ENCODE data around the gene SCAI. TPM values are rescaled to one million over a fixed set of nuclear protein-coding genes. Genes with fewer than 3 reads are reported as not detected.
"Not testable (repeated sequence)": the region's sequence is repeated elsewhere in the genome, so short reads cannot be mapped to it uniquely, and the experiment has no call there.

SCAI gene
- total RNA-seq, 1 experiment from 2014 or later, result 14.2 TPM

DNA sequence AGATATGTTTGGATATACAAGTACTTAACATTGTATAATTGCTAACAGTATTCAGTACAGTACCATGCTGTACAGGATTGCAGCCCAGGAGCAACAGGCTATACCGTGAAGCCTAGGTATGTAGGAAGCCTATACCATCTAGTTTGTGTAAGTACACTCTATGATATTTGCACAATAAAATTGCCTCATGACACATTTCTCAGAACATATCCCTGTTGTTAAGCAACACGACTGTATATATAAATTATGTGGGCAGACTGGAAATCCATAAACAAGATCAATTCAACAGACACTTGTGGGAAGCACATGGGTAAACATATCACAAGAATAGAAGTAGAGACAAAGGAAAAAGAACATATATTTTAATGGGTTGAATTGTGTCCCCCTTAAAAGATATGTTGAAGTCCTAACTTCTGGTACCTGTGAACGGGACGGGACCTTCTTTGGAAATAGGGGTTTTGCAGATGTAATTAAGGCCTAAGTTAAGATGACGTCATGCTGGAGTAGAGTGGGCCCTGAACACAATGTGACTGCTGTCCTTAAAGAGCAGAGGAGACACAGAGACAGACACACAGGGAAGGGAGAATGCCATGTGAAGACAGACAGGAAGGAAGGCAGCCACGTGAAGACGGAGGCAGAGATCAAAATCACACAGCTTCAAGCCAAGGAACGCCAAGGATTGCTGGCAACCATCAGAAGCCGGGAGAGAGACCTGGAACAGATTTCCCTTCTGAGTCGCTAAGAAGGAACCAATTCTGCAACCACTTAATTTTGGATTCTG lies 76.3 kb downstream of the SCAI start:
- Histone ChIP-seq H3K27ac (no peak overlapping the region), H3K27me3 (no peaks in the 10 kb centered on the region), H3K4me3 (no peak overlapping the region), H3K9me3 (replicated peaks) (no peaks in the 10 kb centered on the region), H3K4me1 (no peaks in the 10 kb centered on the region), H3K36me3 (no peaks in the 10 kb centered on the region)
- peak in 1 of 2 experiments; percentile 6 for DNase-seq

DNA sequence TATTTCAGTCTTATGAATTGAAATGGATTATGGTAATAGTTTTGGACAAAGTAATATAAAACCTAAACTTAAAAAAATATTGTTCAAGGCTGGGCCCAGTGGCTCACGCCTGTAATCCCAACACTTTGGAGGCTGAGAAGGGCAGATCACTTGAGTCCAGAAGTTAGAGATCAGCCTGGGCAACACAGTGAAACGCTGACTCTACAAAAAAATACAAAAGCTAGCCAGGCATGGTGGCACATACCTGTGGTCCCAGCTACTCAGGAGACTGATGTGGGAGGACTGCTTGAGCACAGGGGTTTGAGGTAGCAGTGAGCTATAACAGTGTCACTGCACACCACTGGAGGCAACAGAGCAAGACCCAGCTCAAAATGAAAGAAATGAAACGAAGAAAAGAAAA lies 81.9 kb downstream of the SCAI start:
- no peak overlapping the region for H3K4me3 ChIP-seq
- no peaks in the 10 kb centered on the region for H3K36me3 ChIP-seq
- H3K27ac ChIP-seq, result no peak overlapping the region
- no peaks in the 10 kb centered on the region for H3K4me1 ChIP-seq
- H3K9me3 ChIP-seq (replicated peaks), result no peaks in the 10 kb centered on the region
- no peaks in the 10 kb centered on the region for H3K27me3 ChIP-seq
- no peak for DNase-seq

DNA sequence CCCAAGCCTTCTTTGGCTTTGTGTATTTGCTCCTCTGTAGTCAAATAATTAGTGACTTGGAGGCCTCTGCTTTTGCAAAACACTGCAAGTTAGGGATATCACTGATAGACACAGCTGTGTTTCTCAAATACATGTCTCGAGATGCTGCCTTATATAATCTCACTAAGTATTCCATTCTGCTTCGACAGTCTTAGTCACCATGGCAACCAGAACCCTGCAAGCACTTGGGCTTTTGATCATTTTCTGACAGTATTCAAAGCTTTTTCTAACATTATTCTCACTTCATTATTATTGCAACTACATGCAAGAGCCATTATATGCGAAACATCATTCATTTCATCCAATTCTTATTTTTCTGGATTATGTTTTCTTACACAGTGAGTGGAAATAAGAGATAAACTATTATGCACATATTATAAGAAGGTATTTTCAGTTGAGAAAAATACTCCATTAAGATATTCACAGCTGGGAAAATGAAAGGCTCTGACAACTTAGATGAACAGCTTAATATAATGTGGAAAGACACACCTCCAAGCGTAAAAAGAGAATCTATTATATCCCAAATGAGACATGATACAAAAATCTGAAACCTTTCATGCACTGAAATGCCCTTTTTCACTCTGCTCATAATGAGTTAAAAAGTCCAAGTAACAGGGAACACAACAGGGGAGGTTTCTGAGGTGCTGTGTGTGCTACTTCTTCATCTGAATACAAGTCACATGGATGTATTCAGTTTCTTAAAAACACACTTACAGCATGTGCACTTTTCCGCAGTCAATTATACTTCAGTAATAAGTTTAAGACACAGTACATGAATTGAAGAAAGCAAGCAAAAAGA lies 93.9 kb downstream of the SCAI start:
- H3K4me3 ChIP-seq, result no peak overlapping the region
- no peaks in the 10 kb centered on the region for H3K27me3 ChIP-seq
- DNase-seq, result no peak
- H3K4me1 ChIP-seq, result no peaks in the 10 kb centered on the region
- H3K27ac ChIP-seq, result no peak overlapping the region
- no peaks in the 10 kb centered on the region for H3K36me3 ChIP-seq
- H3K9me3 ChIP-seq (replicated peaks), result no peaks in the 10 kb centered on the region

DNA sequence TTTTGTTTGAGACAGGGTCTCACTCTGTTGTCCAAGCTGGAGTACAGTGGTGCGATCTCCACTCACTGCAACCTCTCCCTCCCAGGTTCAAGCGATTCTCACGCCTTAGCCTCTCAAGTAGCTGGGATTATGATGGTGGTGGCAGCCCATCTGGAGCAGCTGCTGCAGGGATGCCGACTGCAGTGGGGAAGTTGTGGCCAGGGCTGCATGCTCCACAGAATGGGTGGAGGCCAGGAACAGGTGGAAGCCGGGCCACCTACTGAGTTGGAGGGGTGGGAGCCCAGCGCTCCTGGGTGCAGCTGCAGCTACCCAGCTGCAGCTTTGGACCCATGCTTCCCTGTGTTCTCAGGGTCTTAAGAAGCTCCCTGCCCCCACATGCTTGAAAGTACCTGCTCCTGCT lies 99.7 kb downstream of the SCAI start:
- Histone ChIP-seq H3K36me3 (no peaks in the 10 kb centered on the region), H3K27me3 (no peaks in the 10 kb centered on the region), H3K4me1 (peaks cover 3% of the 10 kb centered on the region; the same call in 1 of the 2 replicates), H3K9me3 (replicated peaks) (no peaks in the 10 kb centered on the region), H3K4me3 (no peak overlapping the region), H3K27ac (no peak overlapping the region)
- peak; percentile 83 to 85 for DNase-seq

DNA sequence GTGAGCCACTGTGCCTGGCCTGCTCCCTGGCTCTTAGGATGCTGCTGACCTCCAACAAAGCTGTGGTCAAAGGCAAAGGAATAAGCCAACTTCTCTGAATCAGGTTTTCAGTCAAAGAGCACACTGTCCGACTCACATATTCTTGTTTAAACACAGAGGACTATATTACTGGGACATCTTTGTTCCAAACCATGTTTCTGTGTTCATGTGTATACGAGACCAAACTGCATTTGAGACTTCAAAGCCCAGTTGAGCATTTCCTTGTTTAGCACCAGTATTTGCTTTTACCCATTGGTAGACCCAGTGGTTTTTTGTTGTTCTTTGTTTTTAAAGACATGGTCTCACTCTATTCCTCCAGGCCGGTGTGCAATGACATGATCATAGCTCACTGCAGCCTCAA lies 100.2 kb downstream of the SCAI start:
- Histone ChIP-seq H3K27me3 (no peaks in the 10 kb centered on the region), H3K4me1 (peaks cover 3% of the 10 kb centered on the region; the same call in 1 of the 2 replicates), H3K4me3 (no peak overlapping the region), H3K27ac (no peak overlapping the region), H3K9me3 (replicated peaks) (no peaks in the 10 kb centered on the region), H3K36me3 (no peaks in the 10 kb centered on the region)
- no peak for DNase-seq

DNA sequence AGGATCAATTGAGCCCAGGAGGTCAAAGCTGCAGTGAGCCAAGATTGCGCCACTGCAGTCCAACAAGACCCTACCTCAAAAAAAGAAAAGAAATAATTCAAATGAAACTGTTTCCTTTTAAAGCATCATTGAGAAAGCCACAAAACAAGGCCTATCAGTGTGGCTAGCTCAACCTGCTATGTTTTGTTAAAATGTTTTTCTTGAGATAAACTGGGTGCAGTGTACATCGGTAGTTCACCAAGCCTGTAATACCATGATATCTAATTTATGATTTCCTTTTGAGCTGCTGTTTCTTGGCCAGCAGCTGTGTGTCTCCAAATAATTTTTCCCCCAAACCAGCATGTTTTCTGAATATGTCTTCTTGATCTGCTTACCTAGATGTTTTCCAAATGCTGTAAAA lies 105.2 kb downstream of the SCAI start:
- Histone ChIP-seq H3K27me3 (no peaks in the 10 kb centered on the region), H3K27ac (no peak overlapping the region), H3K36me3 (no peaks in the 10 kb centered on the region; the same call in 1 of the 2 replicates), H3K4me1 (no peaks in the 10 kb centered on the region; the same call in 1 of the 2 replicates), H3K9me3 (replicated peaks) (no peaks in the 10 kb centered on the region), H3K4me3 (no peak overlapping the region)
- no peak for DNase-seq

DNA sequence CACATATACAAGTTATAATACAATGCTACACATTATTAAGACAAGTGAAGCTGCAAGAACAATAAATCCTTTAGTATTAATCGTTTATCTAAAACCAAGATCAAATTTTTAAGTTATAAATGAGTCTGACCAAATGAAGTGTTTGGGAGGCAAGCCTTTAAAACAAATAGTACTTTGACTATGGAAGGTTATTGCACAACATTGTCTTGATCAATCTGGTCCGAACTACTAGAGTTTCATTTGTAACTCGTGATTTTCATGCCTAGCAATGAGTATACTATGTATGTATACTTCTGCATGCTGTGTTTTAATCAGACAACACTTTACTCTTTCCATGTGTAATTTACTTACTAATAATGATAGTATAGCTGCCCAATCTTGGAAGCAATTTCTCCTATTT lies 115.3 kb downstream of the SCAI start:
- H3K4me3 ChIP-seq, result no peak overlapping the region
- peaks cover 14% of the 10 kb centered on the region for H3K4me1 ChIP-seq
- H3K27me3 ChIP-seq, result no peaks in the 10 kb centered on the region
- no peaks in the 10 kb centered on the region; the same call in 1 of the 2 replicates for H3K36me3 ChIP-seq
- H3K9me3 ChIP-seq (replicated peaks), result no peaks in the 10 kb centered on the region; the same call in 1 of the 2 replicates
- no peak overlapping the region for H3K27ac ChIP-seq
- DNase-seq, result no peak

DNA sequence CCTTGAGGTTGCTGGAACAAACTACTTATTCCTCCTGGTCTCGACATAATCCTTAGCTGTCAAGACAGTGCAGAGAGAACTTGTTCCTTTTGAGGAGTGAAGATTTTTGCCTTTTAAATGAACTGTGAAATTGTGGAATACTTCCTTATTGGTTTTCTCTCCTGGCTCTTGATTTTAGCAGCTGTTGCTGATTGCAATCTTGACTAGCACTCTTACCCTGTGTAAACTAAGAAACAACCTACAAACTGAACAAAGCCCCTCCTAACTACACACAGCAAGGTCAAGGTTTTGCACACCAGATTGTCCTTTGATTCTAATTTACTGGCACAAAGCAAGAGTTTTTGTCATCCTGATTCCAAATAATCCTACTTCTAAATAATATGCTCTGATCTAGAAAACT lies 118.4 kb downstream of the SCAI start:
- no peak overlapping the region for H3K4me3 ChIP-seq
- H3K9me3 ChIP-seq (replicated peaks), result no peaks in the 10 kb centered on the region; the same call in 1 of the 2 replicates

DNA sequence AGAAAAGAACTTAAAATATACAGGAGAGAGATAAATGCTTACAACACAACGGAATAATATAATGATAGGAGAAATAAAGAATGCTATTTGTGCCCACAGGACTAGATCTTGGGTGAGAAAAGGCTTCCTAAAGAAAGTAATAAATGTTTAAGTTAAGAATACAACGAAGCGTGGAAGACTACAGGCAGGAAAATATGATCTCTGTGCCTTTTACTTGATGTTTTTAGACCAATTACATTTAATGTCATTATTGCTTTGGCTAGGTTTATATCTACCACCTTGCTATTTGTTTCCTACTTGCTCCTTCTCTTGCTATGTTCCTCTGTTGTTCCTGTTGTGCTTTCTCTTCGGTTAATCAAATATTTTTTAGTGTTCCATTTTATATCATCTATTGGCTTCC lies 122.3 kb downstream of the SCAI start:
- no peak for DNase-seq
- Histone ChIP-seq H3K4me1 (peaks cover 14% of the 10 kb centered on the region), H3K27me3 (no peaks in the 10 kb centered on the region)

More for the DNA sequence above, 118.4 kb downstream of the SCAI start:
- Histone ChIP-seq H3K27me3 (no peaks in the 10 kb centered on the region), H3K27ac (peak overlapping the region; percentile 44), H3K4me1 (peaks cover 14% of the 10 kb centered on the region), H3K36me3 (peaks cover 4% of the 10 kb centered on the region)
- peak; percentile 33 to 69 for DNase-seq

DNA sequence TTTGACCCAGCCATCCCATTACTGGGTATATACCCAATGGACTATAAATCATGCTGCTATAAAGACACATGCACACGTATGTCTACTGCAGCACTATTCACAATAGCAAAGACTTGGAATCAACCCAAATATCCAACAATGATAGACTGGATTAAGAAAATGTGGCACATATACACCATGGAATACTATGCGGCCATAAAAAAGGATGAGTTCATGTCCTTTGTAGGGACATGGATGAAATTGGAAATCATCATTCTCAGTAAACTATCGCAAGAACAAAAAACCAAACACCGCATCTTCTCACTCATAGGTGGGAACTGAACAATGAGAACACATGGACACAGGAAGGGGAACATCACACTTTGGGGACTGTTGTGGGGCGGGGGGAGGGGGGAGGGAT lies 127.7 kb downstream of the SCAI start:
- peaks cover 16% of the 10 kb centered on the region for H3K9me3 ChIP-seq (replicated peaks)
- H3K27ac ChIP-seq, H3K4me3 ChIP-seq, H3K27me3 ChIP-seq, DNase-seq, H3K4me1 ChIP-seq: not testable (repeated sequence)
- H3K36me3 ChIP-seq, result peaks cover 18% of the 10 kb centered on the region; the same call in 1 of the 2 replicates

More for the DNA sequence above, 122.3 kb downstream of the SCAI start:
- Histone ChIP-seq H3K4me3 (no peak overlapping the region), H3K27ac (no peak overlapping the region), H3K36me3 (peaks cover 22% of the 10 kb centered on the region), H3K9me3 (replicated peaks) (no peaks in the 10 kb centered on the region; the same call in 1 of the 2 replicates)

DNA sequence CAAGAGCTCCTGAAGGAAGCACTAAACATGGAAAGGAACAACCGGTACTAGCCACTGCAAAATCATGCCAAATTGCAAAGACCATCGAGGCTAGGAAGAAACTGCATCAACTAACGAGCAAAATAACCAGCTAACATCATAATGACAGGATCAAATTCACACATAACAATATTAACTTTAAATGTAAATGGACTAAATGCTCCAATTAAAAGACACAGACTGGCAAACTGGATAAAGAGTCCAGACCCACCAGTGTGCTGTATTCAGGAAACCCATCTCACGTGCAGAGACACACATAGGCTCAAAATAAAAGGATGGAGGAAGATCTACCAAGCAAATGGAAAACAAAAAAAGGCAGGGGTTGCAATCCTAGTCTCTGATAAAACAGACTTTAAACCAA lies 131.3 kb downstream of the SCAI start:
- not testable (repeated sequence) for H3K27me3 ChIP-seq, H3K4me3 ChIP-seq, H3K27ac ChIP-seq, H3K4me1 ChIP-seq, DNase-seq
- Histone ChIP-seq H3K36me3 (peaks cover 16% of the 10 kb centered on the region; the same call in 1 of the 2 replicates), H3K9me3 (replicated peaks) (peaks cover 23% of the 10 kb centered on the region)

DNA sequence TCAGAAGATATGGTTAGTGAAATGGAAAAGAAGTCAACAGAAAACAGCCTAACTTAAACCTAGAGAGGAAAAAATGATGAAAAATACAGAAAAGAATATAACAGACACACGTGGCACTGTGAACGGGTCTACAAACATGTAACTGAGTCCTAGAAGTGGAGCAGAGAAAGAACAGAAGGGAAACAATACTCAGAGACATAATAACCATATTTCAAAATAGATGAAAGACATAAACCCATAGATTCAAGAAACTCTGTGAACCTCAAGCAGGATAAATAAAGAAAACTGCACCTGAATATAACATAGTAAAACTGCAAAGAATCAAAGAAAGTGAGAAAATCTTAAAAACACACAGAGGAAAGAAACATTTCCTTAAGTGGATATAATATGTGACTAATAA lies 134.7 kb downstream of the SCAI start:
- Histone ChIP-seq H3K36me3 (peaks cover 9% of the 10 kb centered on the region; the same call in 1 of the 2 replicates), H3K4me1 (no peaks in the 10 kb centered on the region), H3K27ac (no peak overlapping the region), H3K27me3 (no peaks in the 10 kb centered on the region), H3K9me3 (replicated peaks) (peaks cover 17% of the 10 kb centered on the region), H3K4me3 (no peak overlapping the region)
- DNase-seq, result no peak

DNA sequence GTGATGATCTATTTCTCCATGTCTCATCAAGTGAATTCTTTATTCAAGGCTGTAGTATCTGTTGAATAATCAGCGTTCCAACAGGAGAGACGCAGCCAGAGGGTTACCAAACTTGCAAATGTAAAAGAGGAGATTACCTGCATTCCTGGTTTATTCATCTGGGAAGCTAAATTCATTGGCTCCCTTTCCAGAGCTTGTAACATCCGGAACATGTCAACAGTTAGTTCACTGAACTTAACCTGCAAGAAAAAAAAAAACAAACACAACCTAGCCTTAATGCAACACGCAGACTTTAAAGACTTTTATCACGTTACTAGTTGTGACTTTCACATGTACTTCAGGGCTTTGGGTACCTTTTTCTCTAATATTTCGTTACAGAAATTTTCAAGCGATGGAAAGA lies 140.0 kb downstream of the SCAI start:
- no peaks in the 10 kb centered on the region for H3K27me3 ChIP-seq
- no peak for DNase-seq
- no peak overlapping the region for H3K4me3 ChIP-seq
- H3K9me3 ChIP-seq (replicated peaks), result peaks cover 2% of the 10 kb centered on the region; the same call in 1 of the 2 replicates
- no peak overlapping the region for H3K27ac ChIP-seq
- peaks cover 7% of the 10 kb centered on the region for H3K36me3 ChIP-seq
- no peaks in the 10 kb centered on the region for H3K4me1 ChIP-seq

DNA sequence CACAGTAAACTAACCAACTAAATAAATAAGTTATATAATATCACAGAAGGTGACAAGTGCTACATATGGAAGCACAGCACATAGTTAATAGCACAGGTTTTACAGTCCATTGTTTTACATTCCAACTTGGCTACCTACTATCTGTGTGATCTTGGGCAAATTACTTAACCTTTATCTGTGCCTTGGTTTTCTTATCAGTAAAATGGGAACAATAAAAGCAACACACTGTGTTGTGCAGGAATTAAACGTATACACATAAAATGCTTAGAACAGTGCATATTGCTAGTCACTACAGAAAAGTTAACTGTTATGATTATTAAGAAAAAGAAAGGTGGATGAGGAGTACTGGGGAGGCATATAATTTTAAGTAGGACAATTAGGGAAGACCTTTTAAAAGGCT lies 159.6 kb downstream of the SCAI start:
- no peak for DNase-seq
- H3K4me3 ChIP-seq, result no peak overlapping the region
- H3K4me1 ChIP-seq, result no peaks in the 10 kb centered on the region
- no peaks in the 10 kb centered on the region for H3K27me3 ChIP-seq
- H3K36me3 ChIP-seq, result no peaks in the 10 kb centered on the region; the same call in 1 of the 2 replicates
- H3K9me3 ChIP-seq (replicated peaks), result no peaks in the 10 kb centered on the region
- no peak overlapping the region for H3K27ac ChIP-seq

DNA sequence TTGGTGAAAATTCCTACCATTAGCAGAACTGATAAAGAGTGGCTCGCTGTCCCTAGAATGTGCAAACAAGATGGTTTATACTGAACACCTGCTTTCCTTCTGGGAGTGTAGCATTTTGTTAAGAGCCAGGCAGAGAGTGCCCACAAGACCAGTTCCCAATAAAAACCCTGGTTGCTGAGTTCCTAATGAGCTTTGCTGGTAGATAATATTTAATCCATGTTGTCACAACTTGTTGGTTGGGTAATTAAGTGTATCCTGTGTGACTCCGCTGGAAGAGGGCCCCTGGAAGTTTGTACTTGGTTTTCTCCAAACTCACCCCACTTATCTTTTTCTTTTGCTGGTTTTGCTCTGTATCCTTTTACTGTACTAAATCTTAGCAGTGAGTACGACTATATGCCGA lies 162.9 kb downstream of the SCAI start:
- Histone ChIP-seq H3K27ac (no peak overlapping the region), H3K4me1 (no peaks in the 10 kb centered on the region), H3K27me3 (no peaks in the 10 kb centered on the region), H3K36me3 (no peaks in the 10 kb centered on the region; the same call in 1 of the 2 replicates), H3K4me3 (no peak overlapping the region), H3K9me3 (replicated peaks) (no peaks in the 10 kb centered on the region)
- no peak for DNase-seq

Measured in SJCRH30 (cell line).